Activated CD4-positive, alpha-beta T cell treated with anti-CD3 and anti-CD28 coated beads for 36 hours (primary cell): ENCODE measurements around the gene TUBB3. TPM values are rescaled to one million over a fixed set of nuclear protein-coding genes. Genes with fewer than 3 reads are reported as not detected.

ENCODE experiments used
- ATAC-seq: fragments of 200-7000 bp; cut with Tn5 transposase; one replicate; pipeline ENCODE4 v1.10.0; 2021; ENCODE audit warnings: mild to moderate bottlenecking, moderate library complexity
- CTCF ChIA-PET: fragments of 350-600 bp; sonication (Branson Sonifier 250); formaldehyde crosslinking; loops from one replicate; lab custom pipeline; 2021; ENCODE audit warnings: antibody characterized with exemption; lab: Charles Lee
- POLR2A ChIA-PET: fragments of 350-600 bp; sonication (Branson Sonifier 250); formaldehyde crosslinking; loops from one replicate; lab custom pipeline; 2021; ENCODE audit warnings: antibody characterized with exemption, inconsistent platforms; lab: Charles Lee
- DNase-seq: peaks from one replicate; pipeline ENCODE4 v3.0.0-alpha.2; 2020
- H3K27ac Mint-ChIP-seq: one replicate; pipeline ENCODE4 v1.8.0; 2021; ENCODE audit warnings: mixed read lengths
- H3K27me3 Mint-ChIP-seq: one replicate; pipeline ENCODE4 v1.8.0; 2021; ENCODE audit warnings: mixed read lengths
- H3K36me3 Mint-ChIP-seq: one replicate; pipeline ENCODE4 v1.8.0; 2021; ENCODE audit warnings: low read depth, mixed read lengths
- H3K4me1 Mint-ChIP-seq: one replicate; pipeline ENCODE4 v1.8.0; 2021; ENCODE audit warnings: mixed read lengths
- H3K4me3 Mint-ChIP-seq: one replicate; pipeline ENCODE4 v1.8.0; 2021; ENCODE audit warnings: mild to moderate bottlenecking, moderate library complexity, mixed read lengths
- H3K9me3 Mint-ChIP-seq: one replicate; pipeline ENCODE4 v1.8.0; 2021; ENCODE audit warnings: low read depth, mixed read lengths
- intact Hi-C, 2 experiments: fragments of 100-400 bp; cut with DNase I in 1 of 2; cut with micrococcal nuclease in 1 of 2; formaldehyde crosslinking; loops; one replicate each; pipeline versions ENCODE4 v1.14.2 to v1.15.1; 2022 to 2024; cut with DNase I, micrococcal nuclease
- total RNA-seq, 2 experiments: library from RNA; stranded (reverse); gene quantifications; one replicate each; pipeline ENCODE4 v1.2.3, GENCODE V29; 2021

Gene TUBB3
- total RNA-seq, 2 experiments from 2014 or later = 0.40 to 0.43 TPM

- intact Hi-C loops = loop anchor here in 1 of 2 experiments (2.0 kb wide), 1 partner anchor 74 kb away; no protein-coding TSS in a partner anchor
- H3K4me1 Mint-ChIP-seq = no peaks in the 10 kb centered on the region
- peak overlapping the region; percentile 74 for H3K4me3 Mint-ChIP-seq
- H3K9me3 Mint-ChIP-seq = no peaks in the 10 kb centered on the region
- CTCF ChIA-PET = no interaction called here
- no peak overlapping the region for H3K27ac Mint-ChIP-seq
- peaks cover 17% of the 10 kb centered on the region for H3K27me3 Mint-ChIP-seq
- ATAC-seq (no peak), DNase-seq (no peak)
- POLR2A ChIA-PET = no interaction called here
- peaks cover 1% of the 10 kb centered on the region for H3K36me3 Mint-ChIP-seq
These were observed 26.1 kb downstream of the TUBB3 start for GRCh38 chr16:89949121-89949742.

GRCh38 chr16:89949756-89950155, 26.6 kb downstream of the TUBB3 start:
- no peak overlapping the region for H3K27ac Mint-ChIP-seq

GRCh38 chr16:89951509-89951908, 28.4 kb downstream of the TUBB3 start:
- ChIA-PET CTCF (interaction anchor here (1.0 to 1.3 kb wide), 2 partner anchors 42 to 44 kb away, joined by 3 to 4 read pairs; no protein-coding TSS in a partner anchor), POLR2A (interaction anchor here (0.7 kb wide), 1 partner anchor 34 kb away, joined by 4 read pairs; no protein-coding TSS in a partner anchor)
- Mint-ChIP-seq H3K27me3 (peaks cover 7% of the 10 kb centered on the region), H3K27ac (no peak overlapping the region), H3K36me3 (peaks cover 3% of the 10 kb centered on the region), H3K9me3 (no peaks in the 10 kb centered on the region), H3K4me3 (no peak overlapping the region), H3K4me1 (no peaks in the 10 kb centered on the region)
- ATAC-seq (no peak), DNase-seq (no peak)
- intact Hi-C loops = no loop called here

More at GRCh38 chr16:89949756-89950155, 26.6 kb downstream of the TUBB3 start:
- Mint-ChIP-seq H3K27me3 (peaks cover 16% of the 10 kb centered on the region), H3K9me3 (no peaks in the 10 kb centered on the region), H3K4me3 (peak overlapping the region; percentile 74), H3K4me1 (no peaks in the 10 kb centered on the region), H3K36me3 (peaks cover 1% of the 10 kb centered on the region)
- no peak for ATAC-seq
- CTCF ChIA-PET = no interaction called here
- POLR2A ChIA-PET = interaction anchor here (0.6 kb wide), 1 partner anchor 48 kb away, joined by 4 read pairs; no protein-coding TSS in a partner anchor
- DNase-seq = no peak
- intact Hi-C loops = loop anchor here in 1 of 2 experiments (2.0 kb wide), 1 partner anchor 75 kb away; no protein-coding TSS in a partner anchor

GRCh38 chr16:89952049-89952448, 28.9 kb downstream of the TUBB3 start:
- DNase-seq (no peak), ATAC-seq (no peak)
- Mint-ChIP-seq H3K27me3 (peaks cover 7% of the 10 kb centered on the region), H3K9me3 (no peaks in the 10 kb centered on the region), H3K4me3 (no peak overlapping the region), H3K27ac (no peak overlapping the region), H3K36me3 (peaks cover 3% of the 10 kb centered on the region), H3K4me1 (no peaks in the 10 kb centered on the region)
- POLR2A ChIA-PET = no interaction called here
- intact Hi-C loops = no loop called here
- CTCF ChIA-PET = no interaction called here

- intact Hi-C loops = no loop called here
- H3K9me3 Mint-ChIP-seq = no peaks in the 10 kb centered on the region
- ATAC-seq = no peak
- H3K27ac Mint-ChIP-seq = no peak overlapping the region
- peaks cover 2% of the 10 kb centered on the region for H3K27me3 Mint-ChIP-seq
- no peak for DNase-seq
- peaks cover 6% of the 10 kb centered on the region for H3K36me3 Mint-ChIP-seq
- H3K4me3 Mint-ChIP-seq = no peak overlapping the region
- H3K4me1 Mint-ChIP-seq = no peaks in the 10 kb centered on the region
- CTCF ChIA-PET = no interaction called here
- POLR2A ChIA-PET = no interaction called here
These were observed 29.4 kb downstream of the TUBB3 start for GRCh38 chr16:89952551-89952950.

GRCh38 chr16:89953671-89954406, 30.7 kb downstream of the TUBB3 start:
- CTCF ChIA-PET = interaction anchor here (0.6 to 1.0 kb wide), 2 partner anchors 13 to 16 kb away, joined by 3 to 6 read pairs; no protein-coding TSS in a partner anchor
- ATAC-seq (no peak), DNase-seq (no peak)
- Mint-ChIP-seq H3K4me1 (no peaks in the 10 kb centered on the region), H3K36me3 (peaks cover 15% of the 10 kb centered on the region), H3K27me3 (no peaks in the 10 kb centered on the region), H3K9me3 (no peaks in the 10 kb centered on the region), H3K27ac (no peak overlapping the region), H3K4me3 (no peak overlapping the region)
- intact Hi-C loops = no loop called here
- POLR2A ChIA-PET = no interaction called here

GRCh38 chr16:89954462-89954861, 31.3 kb downstream of the TUBB3 start:
- Mint-ChIP-seq H3K4me3 (no peak overlapping the region), H3K36me3 (peaks cover 19% of the 10 kb centered on the region), H3K27me3 (no peaks in the 10 kb centered on the region), H3K9me3 (no peaks in the 10 kb centered on the region), H3K27ac (no peak overlapping the region), H3K4me1 (no peaks in the 10 kb centered on the region)
- DNase-seq (no peak), ATAC-seq (no peak)
- ChIA-PET POLR2A (no interaction called here), CTCF (interaction anchor here (0.6 kb wide), 1 partner anchor 15 kb away, joined by 3 read pairs; no protein-coding TSS in a partner anchor)
- intact Hi-C loops = no loop called here

- ATAC-seq = no peak
- Mint-ChIP-seq H3K36me3 (peaks cover 19% of the 10 kb centered on the region), H3K4me1 (no peaks in the 10 kb centered on the region), H3K27me3 (no peaks in the 10 kb centered on the region), H3K9me3 (no peaks in the 10 kb centered on the region), H3K4me3 (no peak overlapping the region), H3K27ac (no peak overlapping the region)
- POLR2A ChIA-PET = no interaction called here
- no peak for DNase-seq
- CTCF ChIA-PET = interaction anchor here (0.6 kb wide), 1 partner anchor 45 kb away, joined by 3 read pairs; no protein-coding TSS in a partner anchor
- intact Hi-C loops = no loop called here
These were observed 32.0 kb downstream of the TUBB3 start for GRCh38 chr16:89955001-89955685.

- H3K27ac Mint-ChIP-seq = no peak overlapping the region
- no peak for ATAC-seq
- DNase-seq = no peak
- intact Hi-C loops = no loop called here
- no peak overlapping the region for H3K4me3 Mint-ChIP-seq
- no peaks in the 10 kb centered on the region for H3K27me3 Mint-ChIP-seq
- ChIA-PET POLR2A (no interaction called here), CTCF (no interaction called here)
- H3K9me3 Mint-ChIP-seq = no peaks in the 10 kb centered on the region
- peaks cover 19% of the 10 kb centered on the region for H3K36me3 Mint-ChIP-seq
- H3K4me1 Mint-ChIP-seq = no peaks in the 10 kb centered on the region
These were observed 33.5 kb downstream of the TUBB3 start for GRCh38 chr16:89956505-89957215.

GRCh38 chr16:89957216-89957785, 34.2 kb downstream of the TUBB3 start:
- H3K27ac Mint-ChIP-seq = no peak overlapping the region

More at GRCh38 chr16:89957216-89957785, 34.2 kb downstream of the TUBB3 start:
- Mint-ChIP-seq H3K4me3 (no peak overlapping the region), H3K4me1 (no peaks in the 10 kb centered on the region), H3K36me3 (peaks cover 18% of the 10 kb centered on the region), H3K9me3 (no peaks in the 10 kb centered on the region), H3K27me3 (no peaks in the 10 kb centered on the region)
- POLR2A ChIA-PET = no interaction called here
- CTCF ChIA-PET = no interaction called here
- intact Hi-C loops = no loop called here
- DNase-seq (no peak), ATAC-seq (no peak)
